HCT116 (cell line): ENCODE results near the gene STRN3. TPM values are rescaled to one million over a fixed set of nuclear protein-coding genes. Genes with fewer than 3 reads are reported as not detected.
A peak's percentile ranks its signal among the peaks of the same experiment; 100 is the strongest.

Source experiments
- ATAC-seq: fragments of 200-7000 bp; cut with Tn5 transposase; 2 replicates; pipeline ENCODE4 v1.9.1; 2020; ENCODE audit warnings: mild to moderate bottlenecking, moderate library complexity
- BruUV-seq: library from RNA; stranded (reverse); fragments of 400-500 nt; replicated peaks from 2 replicates; lab custom pipeline; 2021; lab: Mats Ljungman, UMichigan
- CTCF ChIA-PET: fragments of 300-600 bp; sonication (Branson Sonifier 250); formaldehyde crosslinking; loops from one replicate; lab custom pipeline; 2021; ENCODE audit warnings: antibody characterized with exemption; lab: Charles Lee
- POLR2A ChIA-PET: fragments of 300-600, 350-600 bp; sonication (Branson Sonifier 250); formaldehyde crosslinking; loops from one replicate; lab custom pipeline; 2021; ENCODE audit warnings: antibody characterized with exemption; lab: Charles Lee
- RAD21 ChIA-PET, 2 experiments: fragments of 300-600 bp; sonication (Branson Sonifier 250); formaldehyde crosslinking; loops; one replicate each; lab custom pipeline; 2023; ENCODE audit warnings: low total read pairs in 2 of 2; ENCODE audit not compliant: uncharacterized antibody in 2 of 2, unreplicated experiment in 2 of 2, low non-redundant PET in 1 of 2; lab: Charles Lee
- DNase-seq: peaks from one replicate; pipeline ENCODE4 v3.0.0-alpha.2; 2010; ENCODE audit warnings: low read depth, low spot score
- H2AFZ ChIP-seq: fragments of 200-600 bp; shearing (Covaris generic), sonication (generic); 2 replicates; pipeline ENCODE4 v1.6.1; 2017; ENCODE audit warnings: low read depth, mixed run types, mixed read lengths, antibody characterized with exemption, low read length; ENCODE audit not compliant: poor library complexity, severe bottlenecking
- H3K27ac ChIP-seq: 2 replicates; pipeline ENCODE4 v1.5.1; 2012; ENCODE audit warnings: low read depth, low read length
- H3K27me3 ChIP-seq: fragments of 200-600 bp; sonication (generic); 2 replicates; pipeline ENCODE4 v1.6.1; 2016; ENCODE audit warnings: mixed run types, low read length, mixed read lengths; ENCODE audit not compliant: insufficient read depth
- H3K36me3 ChIP-seq, 2 experiments: fragments of 200-500 bp in 1 of 2; fragments of 200-600 bp in 1 of 2; sonication (Bioruptor generic) in 1 of 2; sonication (generic) in 1 of 2; 2 replicates each; pipeline versions ENCODE4 v1.5.1 to v1.6.1; 2014 to 2016; ENCODE audit warnings: low read length in 2 of 2, inconsistent platforms in 1 of 2, mixed read lengths in 1 of 2, mixed run types in 1 of 2; ENCODE audit not compliant: insufficient read depth in 2 of 2, control insufficient read depth in 1 of 2
- H3K4me1 ChIP-seq, 2 experiments: fragments of 200-600 bp in 1 of 2; sonication (generic) in 1 of 2; 2 replicates each; pipeline versions ENCODE4 v1.5.1 to v1.6.1; 2012 to 2017; ENCODE audit warnings: low read length in 2 of 2, inconsistent platforms in 1 of 2, mild to moderate bottlenecking in 1 of 2, mixed read lengths in 1 of 2, mixed run types in 1 of 2, moderate library complexity in 1 of 2; ENCODE audit not compliant: insufficient read depth in 2 of 2, control insufficient read depth in 1 of 2
- H3K4me2 ChIP-seq: fragments of 200-600 bp; sonication (generic); 2 replicates; pipeline ENCODE4 v1.6.1; 2017; ENCODE audit warnings: mixed run types, low read length, mixed read lengths
- H3K4me3 ChIP-seq, 2 experiments: fragments of 200-600 bp in 1 of 2; sonication (generic) in 1 of 2; replicated peaks in 1 of 2; 2 replicates each; pipeline ENCODE4 v1.5.1; 2011 to 2016; ENCODE audit warnings: low read length in 2 of 2, control low read depth in 1 of 2, low read depth in 1 of 2, mild to moderate bottlenecking in 1 of 2, mixed read lengths in 1 of 2, mixed run types in 1 of 2
- H3K79me2 ChIP-seq: fragments of 200-600 bp; sonication (generic); 2 replicates; pipeline ENCODE4 v1.6.1; 2017; ENCODE audit warnings: mild to moderate bottlenecking, mixed run types, low read length, moderate library complexity, mixed read lengths; ENCODE audit not compliant: insufficient read depth
- H3K9ac ChIP-seq: fragments of 200-600 bp; sonication (generic); 2 replicates; pipeline ENCODE4 v1.6.1; 2016; ENCODE audit warnings: low read length, mixed read lengths
- H3K9me2 ChIP-seq: fragments of 200-600 bp; sonication (generic), shearing (Covaris generic); 2 replicates; pipeline ENCODE4 v1.6.1; 2017; ENCODE audit warnings: mixed run types, mild to moderate bottlenecking, moderate library complexity; ENCODE audit not compliant: insufficient read depth
- H3K9me3 ChIP-seq, 2 experiments: fragments of 200-500 bp in 1 of 2; fragments of 200-600 bp in 1 of 2; sonication (Bioruptor generic) in 1 of 2; sonication (generic) in 1 of 2; 2 replicates each; pipeline ENCODE4 v1.6.1; 2014 to 2017; ENCODE audit warnings: low read length in 2 of 2, mixed read lengths in 2 of 2, inconsistent platforms in 1 of 2, low read depth in 1 of 2, mild to moderate bottlenecking in 1 of 2, mixed run types in 1 of 2, moderate library complexity in 1 of 2; ENCODE audit not compliant: control insufficient read depth in 1 of 2, insufficient read depth in 1 of 2
- H4K20me1 ChIP-seq: fragments of 200-600 bp; sonication (generic), shearing (Covaris generic); 2 replicates; pipeline ENCODE4 v1.6.1; 2017; ENCODE audit warnings: mixed run types, mild to moderate bottlenecking, moderate library complexity; ENCODE audit not compliant: insufficient read depth
- CBX3 ChIP-seq: IDR thresholded peaks from 2 replicates; pipeline ENCODE4 v1.6.1; 2012; ENCODE audit warnings: low read depth
- EGR1 ChIP-seq: IDR thresholded peaks from 2 replicates; pipeline ENCODE4 v1.6.1; 2012; ENCODE audit warnings: low read depth
- EZH2 ChIP-seq: fragments of 200-600 bp; sonication (generic); IDR thresholded peaks from 2 replicates; pipeline ENCODE4 v1.6.1; 2017; ENCODE audit warnings: antibody characterized with exemption, mixed run types
- EZH2phosphoT487 ChIP-seq: fragments of 200-600 bp; IDR thresholded peaks from 2 replicates; pipeline ENCODE4 v1.6.1; 2018; ENCODE audit warnings: antibody characterized with exemption, borderline replicate concordance
- FOSL1 ChIP-seq: IDR thresholded peaks from 2 replicates; pipeline ENCODE4 v1.6.1; 2012; ENCODE audit warnings: low read depth
- POLR2A ChIP-seq: IDR thresholded peaks from 2 replicates; pipeline ENCODE4 v1.7.0; 2011; ENCODE audit warnings: borderline replicate concordance; ENCODE audit not compliant: insufficient read depth, insufficient read length; ENCODE audit errors: extremely low read depth
- POLR2AphosphoS5 ChIP-seq: IDR thresholded peaks from 2 replicates; pipeline ENCODE4 v1.6.1; 2011; ENCODE audit warnings: mild to moderate bottlenecking, low read depth, low read length, moderate library complexity
- RAD21 ChIP-seq: IDR thresholded peaks from 2 replicates; pipeline ENCODE4 v1.6.1; 2012; ENCODE audit warnings: low read depth, mild to moderate bottlenecking
- SP1 ChIP-seq: IDR thresholded peaks from 2 replicates; pipeline ENCODE4 v1.6.1; 2012; ENCODE audit warnings: low read depth
- SRF ChIP-seq: IDR thresholded peaks from 2 replicates; pipeline ENCODE4 v1.6.1; 2012; ENCODE audit warnings: low read depth
- TCF7L2 ChIP-seq: IDR thresholded peaks from 2 replicates; pipeline ENCODE4 v1.7.0; 2011; ENCODE audit warnings: borderline replicate concordance, inconsistent platforms; ENCODE audit not compliant: insufficient read depth, insufficient read length; ENCODE audit errors: extremely low read depth
- YY1 ChIP-seq: IDR thresholded peaks from 2 replicates; pipeline ENCODE4 v1.6.1; 2011; ENCODE audit warnings: low read length, low read depth, moderate library complexity, mild to moderate bottlenecking; ENCODE audit not compliant: insufficient replicate concordance; ENCODE audit errors: extremely low read depth
- ZFX ChIP-seq: fragments of 450-650 bp; IDR thresholded peaks from 2 replicates; pipeline ENCODE4 v1.6.1; 2017
- intact Hi-C: fragments of 100-400 bp; cut with micrococcal nuclease; formaldehyde crosslinking; loops from 2 replicates; pipeline ENCODE4 v1.10.0; 2022
- total RNA-seq: library from RNA; stranded (reverse); gene quantifications from one replicate; pipeline ENCODE4 v1.2.1, GENCODE V29; 2021; ENCODE audit not compliant: unreplicated experiment
- TF ChIP-seq, protein P1 (sequence below), 3 experiments: fragments of 200-600 bp in 1 of 3; sonication (generic) in 1 of 3; IDR thresholded peaks in 2 of 3; conservative IDR thresholded peaks in 1 of 3; 2 replicates each; pipeline ENCODE4 v1.5.1; 2012 to 2017; ENCODE audit warnings: low read depth in 2 of 3, low read length in 2 of 3, antibody characterized with exemption in 1 of 3, borderline replicate concordance in 1 of 3, control low read depth in 1 of 3, mild to moderate bottlenecking in 1 of 3, mixed read lengths in 1 of 3, mixed run types in 1 of 3, moderate library complexity in 1 of 3; ENCODE audit not compliant: insufficient read depth in 1 of 3
- TF ChIP-seq, protein P2 (sequence below): IDR thresholded peaks from 2 replicates; pipeline ENCODE4 v1.6.1; 2012; ENCODE audit warnings: low read depth
- TF ChIP-seq, protein P3 (sequence below): IDR thresholded peaks from 2 replicates; pipeline ENCODE4 v1.6.1; 2012
- TF ChIP-seq, protein P4 (sequence below): IDR thresholded peaks from 2 replicates; pipeline ENCODE4 v1.6.1; 2011; ENCODE audit warnings: mild to moderate bottlenecking, low read length, moderate library complexity; ENCODE audit not compliant: insufficient replicate concordance; ENCODE audit errors: extremely low read depth
- TF ChIP-seq, protein P5 (sequence below): IDR thresholded peaks from 2 replicates; pipeline ENCODE4 v1.6.1; 2012

The STRN3 gene
- total RNA-seq, 1 experiment from 2014 or later: 43.4 TPM

DNA sequence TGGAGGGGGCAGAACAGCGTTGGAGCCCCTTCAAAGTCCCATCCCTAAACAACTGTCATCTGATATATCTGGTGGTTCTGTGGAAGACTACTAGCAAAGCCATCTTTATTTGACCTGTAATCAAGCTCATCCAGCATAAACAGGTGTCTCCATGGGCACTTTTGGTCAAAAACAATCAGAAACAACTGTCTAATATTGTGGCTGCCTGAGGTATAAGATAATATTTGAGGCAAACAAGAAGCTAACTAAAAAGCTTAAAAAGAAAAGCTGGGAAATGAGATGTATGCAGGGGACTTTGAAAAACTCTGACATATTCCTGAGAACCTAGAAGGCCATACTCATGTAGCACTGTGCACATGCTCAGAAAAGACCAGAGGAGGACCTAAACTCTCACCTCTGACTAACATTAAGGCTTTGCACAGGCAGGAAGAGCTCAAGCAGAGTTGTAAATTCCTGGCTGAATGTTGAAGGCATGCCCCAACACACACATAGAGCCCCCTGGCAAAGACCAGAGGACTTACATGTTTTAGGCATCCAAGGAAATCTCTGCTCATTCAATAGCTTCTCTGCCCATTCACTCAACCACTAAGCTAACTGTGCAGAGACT lies 28.0 kb downstream of the STRN3 start:
- RAD21 ChIA-PET: no interaction called here
- BruUV-seq: no TSS peak
- H3K4me2 ChIP-seq: no peak overlapping the region
- H2AFZ ChIP-seq: no peak overlapping the region
- H3K36me3 ChIP-seq: no peaks in the 10 kb centered on the region; a peak in 1 of 4 replicates
- no peaks in the 10 kb centered on the region for H3K9me2 ChIP-seq
- H3K9me3 ChIP-seq: no peaks in the 10 kb centered on the region
- DNase-seq (no peak), ATAC-seq (peak; percentile 49; the same call in 1 of the 2 replicates)
- H3K27ac ChIP-seq: no peak overlapping the region
- intact Hi-C loops: no loop called here
- TF ChIP-seq CBX3: no peak
- TF ChIP-seq POLR2AphosphoS5: no peak
- TF ChIP-seq POLR2A: no peak
- TF ChIP-seq, protein P1, sequence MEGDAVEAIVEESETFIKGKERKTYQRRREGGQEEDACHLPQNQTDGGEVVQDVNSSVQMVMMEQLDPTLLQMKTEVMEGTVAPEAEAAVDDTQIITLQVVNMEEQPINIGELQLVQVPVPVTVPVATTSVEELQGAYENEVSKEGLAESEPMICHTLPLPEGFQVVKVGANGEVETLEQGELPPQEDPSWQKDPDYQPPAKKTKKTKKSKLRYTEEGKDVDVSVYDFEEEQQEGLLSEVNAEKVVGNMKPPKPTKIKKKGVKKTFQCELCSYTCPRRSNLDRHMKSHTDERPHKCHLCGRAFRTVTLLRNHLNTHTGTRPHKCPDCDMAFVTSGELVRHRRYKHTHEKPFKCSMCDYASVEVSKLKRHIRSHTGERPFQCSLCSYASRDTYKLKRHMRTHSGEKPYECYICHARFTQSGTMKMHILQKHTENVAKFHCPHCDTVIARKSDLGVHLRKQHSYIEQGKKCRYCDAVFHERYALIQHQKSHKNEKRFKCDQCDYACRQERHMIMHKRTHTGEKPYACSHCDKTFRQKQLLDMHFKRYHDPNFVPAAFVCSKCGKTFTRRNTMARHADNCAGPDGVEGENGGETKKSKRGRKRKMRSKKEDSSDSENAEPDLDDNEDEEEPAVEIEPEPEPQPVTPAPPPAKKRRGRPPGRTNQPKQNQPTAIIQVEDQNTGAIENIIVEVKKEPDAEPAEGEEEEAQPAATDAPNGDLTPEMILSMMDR (IDR thresholded peaks at IDR 0.05 in 2 of 3, conservative IDR thresholded peaks at IDR 0.05 in 1 of 3; ENCODE audit: borderline replicate concordance in 1 of 3, insufficient read depth in 1 of 3, low read depth in 2 of 3, low read length in 2 of 3): no peak
- TF ChIP-seq SP1: no peak
- TF ChIP-seq, protein P2, sequence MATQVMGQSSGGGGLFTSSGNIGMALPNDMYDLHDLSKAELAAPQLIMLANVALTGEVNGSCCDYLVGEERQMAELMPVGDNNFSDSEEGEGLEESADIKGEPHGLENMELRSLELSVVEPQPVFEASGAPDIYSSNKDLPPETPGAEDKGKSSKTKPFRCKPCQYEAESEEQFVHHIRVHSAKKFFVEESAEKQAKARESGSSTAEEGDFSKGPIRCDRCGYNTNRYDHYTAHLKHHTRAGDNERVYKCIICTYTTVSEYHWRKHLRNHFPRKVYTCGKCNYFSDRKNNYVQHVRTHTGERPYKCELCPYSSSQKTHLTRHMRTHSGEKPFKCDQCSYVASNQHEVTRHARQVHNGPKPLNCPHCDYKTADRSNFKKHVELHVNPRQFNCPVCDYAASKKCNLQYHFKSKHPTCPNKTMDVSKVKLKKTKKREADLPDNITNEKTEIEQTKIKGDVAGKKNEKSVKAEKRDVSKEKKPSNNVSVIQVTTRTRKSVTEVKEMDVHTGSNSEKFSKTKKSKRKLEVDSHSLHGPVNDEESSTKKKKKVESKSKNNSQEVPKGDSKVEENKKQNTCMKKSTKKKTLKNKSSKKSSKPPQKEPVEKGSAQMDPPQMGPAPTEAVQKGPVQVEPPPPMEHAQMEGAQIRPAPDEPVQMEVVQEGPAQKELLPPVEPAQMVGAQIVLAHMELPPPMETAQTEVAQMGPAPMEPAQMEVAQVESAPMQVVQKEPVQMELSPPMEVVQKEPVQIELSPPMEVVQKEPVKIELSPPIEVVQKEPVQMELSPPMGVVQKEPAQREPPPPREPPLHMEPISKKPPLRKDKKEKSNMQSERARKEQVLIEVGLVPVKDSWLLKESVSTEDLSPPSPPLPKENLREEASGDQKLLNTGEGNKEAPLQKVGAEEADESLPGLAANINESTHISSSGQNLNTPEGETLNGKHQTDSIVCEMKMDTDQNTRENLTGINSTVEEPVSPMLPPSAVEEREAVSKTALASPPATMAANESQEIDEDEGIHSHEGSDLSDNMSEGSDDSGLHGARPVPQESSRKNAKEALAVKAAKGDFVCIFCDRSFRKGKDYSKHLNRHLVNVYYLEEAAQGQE: no peak
- TF ChIP-seq, protein P3, sequence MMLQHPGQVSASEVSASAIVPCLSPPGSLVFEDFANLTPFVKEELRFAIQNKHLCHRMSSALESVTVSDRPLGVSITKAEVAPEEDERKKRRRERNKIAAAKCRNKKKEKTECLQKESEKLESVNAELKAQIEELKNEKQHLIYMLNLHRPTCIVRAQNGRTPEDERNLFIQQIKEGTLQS: no peak
- no peak for TF ChIP-seq EGR1
- no peak for TF ChIP-seq EZH2phosphoT487
- TF ChIP-seq, protein P4, sequence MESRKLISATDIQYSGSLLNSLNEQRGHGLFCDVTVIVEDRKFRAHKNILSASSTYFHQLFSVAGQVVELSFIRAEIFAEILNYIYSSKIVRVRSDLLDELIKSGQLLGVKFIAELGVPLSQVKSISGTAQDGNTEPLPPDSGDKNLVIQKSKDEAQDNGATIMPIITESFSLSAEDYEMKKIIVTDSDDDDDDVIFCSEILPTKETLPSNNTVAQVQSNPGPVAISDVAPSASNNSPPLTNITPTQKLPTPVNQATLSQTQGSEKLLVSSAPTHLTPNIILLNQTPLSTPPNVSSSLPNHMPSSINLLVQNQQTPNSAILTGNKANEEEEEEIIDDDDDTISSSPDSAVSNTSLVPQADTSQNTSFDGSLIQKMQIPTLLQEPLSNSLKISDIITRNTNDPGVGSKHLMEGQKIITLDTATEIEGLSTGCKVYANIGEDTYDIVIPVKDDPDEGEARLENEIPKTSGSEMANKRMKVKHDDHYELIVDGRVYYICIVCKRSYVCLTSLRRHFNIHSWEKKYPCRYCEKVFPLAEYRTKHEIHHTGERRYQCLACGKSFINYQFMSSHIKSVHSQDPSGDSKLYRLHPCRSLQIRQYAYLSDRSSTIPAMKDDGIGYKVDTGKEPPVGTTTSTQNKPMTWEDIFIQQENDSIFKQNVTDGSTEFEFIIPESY: no peak
- TF ChIP-seq ZFX: no peak
- TF ChIP-seq EZH2: no peak
- no peak for TF ChIP-seq YY1
- TF ChIP-seq TCF7L2: no peak
- TF ChIP-seq RAD21: no peak
- TF ChIP-seq FOSL1: no peak
- TF ChIP-seq, protein P5, sequence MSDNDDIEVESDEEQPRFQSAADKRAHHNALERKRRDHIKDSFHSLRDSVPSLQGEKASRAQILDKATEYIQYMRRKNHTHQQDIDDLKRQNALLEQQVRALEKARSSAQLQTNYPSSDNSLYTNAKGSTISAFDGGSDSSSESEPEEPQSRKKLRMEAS: no peak
- no peak for TF ChIP-seq SRF
- POLR2A ChIA-PET: interaction anchor here (1.0 kb wide), 1 partner anchor 10 kb away, joined by 4 read pairs; no protein-coding TSS in a partner anchor
- H3K4me3 ChIP-seq: no peak overlapping the region
- H3K4me1 ChIP-seq: peaks cover 18 to 38% of the 10 kb centered on the region in 2 experiments
- H3K79me2 ChIP-seq: peaks cover 95% of the 10 kb centered on the region
- CTCF ChIA-PET: no interaction called here
- no peak overlapping the region for H3K9ac ChIP-seq
- H3K27me3 ChIP-seq: no peaks in the 10 kb centered on the region
- peaks cover 9% of the 10 kb centered on the region; the same call in 1 of the 2 replicates for H4K20me1 ChIP-seq
